Astrocyte (in vitro differentiated cells and primary cell): Measurements from ENCODE around the gene KCTD19. TPM values are rescaled to one million over a fixed set of nuclear protein-coding genes. Genes with fewer than 3 reads are reported as not detected.

Experiments
- DNase-seq: peaks from one replicate; pipeline ENCODE4 v3.0.0-alpha.2; 2010; ENCODE audit warnings: low read depth
- FAIRE-seq: peaks from 2 replicates; lab custom pipeline; 2011; peaks lifted over from hg19 to GRCh38; lab: Jason Lieb, UNC
- H2AFZ ChIP-seq: 2 replicates; pipeline ENCODE4 v1.6.0; 2012; ENCODE audit warnings: low read depth, low read length, inconsistent platforms
- H3K27ac ChIP-seq: 2 replicates; pipeline ENCODE4 v1.5.1; 2011; ENCODE audit warnings: low read depth, low read length, inconsistent platforms
- H3K27me3 ChIP-seq: 2 replicates; pipeline ENCODE4 v1.6.0; 2011; ENCODE audit warnings: low read length, inconsistent platforms; ENCODE audit not compliant: insufficient read depth
- H3K36me3 ChIP-seq: 2 replicates; pipeline ENCODE4 v1.5.1; 2011; ENCODE audit warnings: low read length, inconsistent platforms; ENCODE audit not compliant: insufficient read depth
- H3K4me1 ChIP-seq: 2 replicates; pipeline ENCODE4 v1.5.1; 2011; ENCODE audit warnings: low read length, inconsistent platforms; ENCODE audit not compliant: insufficient read depth
- H3K4me2 ChIP-seq: 2 replicates; pipeline ENCODE4 v1.6.0; 2012; ENCODE audit warnings: low read length, inconsistent platforms
- H3K4me3 ChIP-seq: 2 replicates; pipeline ENCODE4 v1.5.1; 2011; ENCODE audit warnings: low read depth, mild to moderate bottlenecking, low read length, inconsistent platforms; ENCODE audit not compliant: insufficient read depth
- H3K79me2 ChIP-seq: 2 replicates; pipeline ENCODE4 v1.6.0; 2012; ENCODE audit warnings: mild to moderate bottlenecking, low read length, inconsistent platforms; ENCODE audit not compliant: insufficient read depth
- H3K9ac ChIP-seq: 2 replicates; pipeline ENCODE4 v1.6.0; 2012; ENCODE audit warnings: mild to moderate bottlenecking, low read length, inconsistent platforms
- H3K9me3 ChIP-seq: 2 replicates; pipeline ENCODE4 v1.5.1; 2012; ENCODE audit warnings: low read depth, mild to moderate bottlenecking, low read length, inconsistent platforms; ENCODE audit not compliant: insufficient read depth
- H4K20me1 ChIP-seq: 2 replicates; pipeline ENCODE4 v1.6.0; 2012; ENCODE audit warnings: low read length, inconsistent platforms; ENCODE audit not compliant: insufficient read depth
- H3K27ac Mint-ChIP-seq: one replicate; pipeline ENCODE4 v1.8.0; 2021; ENCODE audit warnings: mild to moderate bottlenecking, mixed read lengths; ENCODE audit not compliant: unreplicated experiment
- H3K27me3 Mint-ChIP-seq: one replicate; pipeline ENCODE4 v1.8.0; 2021; ENCODE audit warnings: low read depth, mixed read lengths; ENCODE audit not compliant: unreplicated experiment
- H3K36me3 Mint-ChIP-seq: one replicate; pipeline ENCODE4 v1.8.0; 2021; ENCODE audit warnings: low read depth, mixed read lengths; ENCODE audit not compliant: unreplicated experiment
- H3K4me1 Mint-ChIP-seq: one replicate; pipeline ENCODE4 v1.8.0; 2021; ENCODE audit warnings: low read depth, mixed read lengths; ENCODE audit not compliant: unreplicated experiment
- H3K4me3 Mint-ChIP-seq: one replicate; pipeline ENCODE4 v1.8.0; 2021; ENCODE audit warnings: mild to moderate bottlenecking, moderate library complexity, mixed read lengths; ENCODE audit not compliant: unreplicated experiment
- H3K9me3 Mint-ChIP-seq: one replicate; pipeline ENCODE4 v1.8.0; 2021; ENCODE audit warnings: mild to moderate bottlenecking, mixed read lengths; ENCODE audit not compliant: unreplicated experiment
- EZH2 ChIP-seq: IDR thresholded peaks from 2 replicates; pipeline ENCODE4 v1.6.1; 2012; ENCODE audit warnings: mild to moderate bottlenecking, low read length, inconsistent platforms; ENCODE audit not compliant: insufficient read depth
- total RNA-seq: library from RNA; stranded (reverse); gene quantifications from 2 replicates; pipeline ENCODE4 v1.2.1, GENCODE V29; 2021
- TF ChIP-seq, protein P1 (sequence below): IDR thresholded peaks from 2 replicates; pipeline ENCODE4 v1.5.1; 2011; ENCODE audit warnings: low read depth, mild to moderate bottlenecking, inconsistent platforms, low read length, moderate library complexity; ENCODE audit not compliant: insufficient read depth

The KCTD19 gene
- total RNA-seq, 1 donor from 2014 or later: not detected

DNA sequence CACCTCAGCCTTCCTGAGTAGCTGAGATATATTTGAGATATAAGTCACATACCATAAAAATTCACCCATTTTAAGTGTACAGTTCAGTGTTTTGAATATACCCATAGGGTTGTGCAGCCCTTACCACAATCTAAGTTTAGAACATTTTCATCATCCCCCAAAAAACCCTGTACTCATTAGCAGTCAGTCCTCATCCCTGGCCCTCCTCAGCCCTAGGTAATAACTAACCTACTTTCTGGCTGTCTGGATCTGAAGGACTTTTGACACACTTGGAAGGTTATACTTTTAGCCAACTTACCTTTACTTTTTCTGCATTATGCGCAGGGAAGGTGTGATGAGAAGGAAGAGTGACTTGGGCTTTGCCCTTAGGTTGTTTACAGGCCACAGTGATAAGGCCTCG, 51.2 kb downstream of the KCTD19 start:
- no peaks in the 10 kb centered on the region for H3K36me3 ChIP-seq
- Mint-ChIP-seq H3K36me3 (no peaks in the 10 kb centered on the region), H3K27ac (no peak overlapping the region), H3K4me3 (no peak overlapping the region), H3K9me3 (no peaks in the 10 kb centered on the region), H3K27me3 (peaks cover 3% of the 10 kb centered on the region), H3K4me1 (peaks cover 16% of the 10 kb centered on the region)
- H3K4me3 ChIP-seq: no peak overlapping the region
- DNase-seq (no peak), FAIRE-seq (no peak)
- TF ChIP-seq, protein P1, sequence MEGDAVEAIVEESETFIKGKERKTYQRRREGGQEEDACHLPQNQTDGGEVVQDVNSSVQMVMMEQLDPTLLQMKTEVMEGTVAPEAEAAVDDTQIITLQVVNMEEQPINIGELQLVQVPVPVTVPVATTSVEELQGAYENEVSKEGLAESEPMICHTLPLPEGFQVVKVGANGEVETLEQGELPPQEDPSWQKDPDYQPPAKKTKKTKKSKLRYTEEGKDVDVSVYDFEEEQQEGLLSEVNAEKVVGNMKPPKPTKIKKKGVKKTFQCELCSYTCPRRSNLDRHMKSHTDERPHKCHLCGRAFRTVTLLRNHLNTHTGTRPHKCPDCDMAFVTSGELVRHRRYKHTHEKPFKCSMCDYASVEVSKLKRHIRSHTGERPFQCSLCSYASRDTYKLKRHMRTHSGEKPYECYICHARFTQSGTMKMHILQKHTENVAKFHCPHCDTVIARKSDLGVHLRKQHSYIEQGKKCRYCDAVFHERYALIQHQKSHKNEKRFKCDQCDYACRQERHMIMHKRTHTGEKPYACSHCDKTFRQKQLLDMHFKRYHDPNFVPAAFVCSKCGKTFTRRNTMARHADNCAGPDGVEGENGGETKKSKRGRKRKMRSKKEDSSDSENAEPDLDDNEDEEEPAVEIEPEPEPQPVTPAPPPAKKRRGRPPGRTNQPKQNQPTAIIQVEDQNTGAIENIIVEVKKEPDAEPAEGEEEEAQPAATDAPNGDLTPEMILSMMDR: no peak
- TF ChIP-seq EZH2: no peak
- H3K79me2 ChIP-seq: peaks cover 2% of the 10 kb centered on the region
- no peak overlapping the region for H2AFZ ChIP-seq
- no peak overlapping the region for H3K9ac ChIP-seq
- H3K4me2 ChIP-seq: no peak overlapping the region
- H3K27me3 ChIP-seq: no peaks in the 10 kb centered on the region
- H3K4me1 ChIP-seq: peaks cover 26% of the 10 kb centered on the region
- H4K20me1 ChIP-seq: no peaks in the 10 kb centered on the region
- no peak overlapping the region for H3K27ac ChIP-seq
- no peaks in the 10 kb centered on the region for H3K9me3 ChIP-seq

DNA sequence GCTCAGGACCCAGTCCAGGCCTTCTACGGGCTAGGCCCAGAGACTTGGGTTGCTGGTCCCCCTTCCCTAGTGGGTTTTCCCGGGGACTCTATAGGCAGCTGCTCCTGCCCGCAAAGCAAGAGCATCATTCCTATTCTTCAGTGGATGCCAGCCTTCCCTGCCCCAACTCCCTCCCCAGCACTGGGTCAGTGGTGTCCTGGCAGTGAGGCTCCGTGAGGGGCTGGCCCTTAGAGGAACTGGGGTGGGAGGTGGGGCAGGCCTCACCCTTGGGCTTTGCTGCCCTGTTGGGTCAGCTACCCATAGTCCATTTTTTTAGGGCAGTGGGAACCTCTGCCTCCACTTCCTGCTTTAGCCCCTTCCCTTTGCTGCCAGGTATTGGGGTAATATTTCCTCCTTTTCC, 55.1 kb downstream of the KCTD19 start:
- no peaks in the 10 kb centered on the region for H3K27me3 ChIP-seq
- no peak overlapping the region for H3K4me3 ChIP-seq
- H3K9ac ChIP-seq: no peak overlapping the region
- no peak overlapping the region for H3K27ac ChIP-seq
- peaks cover 2% of the 10 kb centered on the region for H3K27me3 Mint-ChIP-seq
- H3K36me3 ChIP-seq: no peaks in the 10 kb centered on the region
- H3K9me3 ChIP-seq: no peaks in the 10 kb centered on the region
- no peaks in the 10 kb centered on the region for H4K20me1 ChIP-seq
- no peak overlapping the region for H2AFZ ChIP-seq
- no peak for TF ChIP-seq EZH2
- TF ChIP-seq, protein P1: no peak
- peaks cover 13% of the 10 kb centered on the region for H3K4me1 Mint-ChIP-seq
- H3K27ac Mint-ChIP-seq: no peak overlapping the region
- no peaks in the 10 kb centered on the region for H3K9me3 Mint-ChIP-seq
- no peak for DNase-seq
- H3K4me1 ChIP-seq: peaks cover 25% of the 10 kb centered on the region
- H3K79me2 ChIP-seq: no peaks in the 10 kb centered on the region
- no peak overlapping the region for H3K4me2 ChIP-seq
- H3K4me3 Mint-ChIP-seq: no peak overlapping the region
- FAIRE-seq: no peak
- no peaks in the 10 kb centered on the region for H3K36me3 Mint-ChIP-seq

DNA sequence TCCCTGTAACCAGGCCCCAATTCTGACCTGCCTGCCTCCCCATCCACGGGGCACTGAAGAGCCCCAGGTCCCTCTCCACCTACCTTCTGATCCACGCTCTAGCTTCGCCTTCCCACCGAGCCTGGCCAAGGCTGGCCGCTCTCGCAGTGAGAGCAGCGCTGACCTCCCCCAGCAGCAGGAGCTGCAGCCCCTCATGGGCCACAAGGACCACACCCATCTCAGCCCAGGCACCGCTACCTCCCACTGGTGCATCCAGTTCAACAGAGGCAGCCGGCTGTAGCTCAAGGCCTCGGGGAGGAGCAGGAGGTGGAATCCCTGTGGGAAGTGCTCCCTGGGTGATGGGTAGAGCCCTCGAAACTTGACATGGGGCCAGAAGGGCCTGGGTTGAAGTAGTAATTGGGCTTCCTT, 55.6 kb downstream of the KCTD19 start:
- DNase-seq (no peak), FAIRE-seq (no peak)
- Histone ChIP-seq H3K79me2 (no peaks in the 10 kb centered on the region), H3K9me3 (no peaks in the 10 kb centered on the region), H3K4me3 (no peak overlapping the region), H3K36me3 (no peaks in the 10 kb centered on the region), H3K27me3 (no peaks in the 10 kb centered on the region), H3K4me2 (no peak overlapping the region), H3K4me1 (peaks cover 25% of the 10 kb centered on the region), H3K9ac (no peak overlapping the region), H4K20me1 (no peaks in the 10 kb centered on the region), H3K27ac (no peak overlapping the region), H2AFZ (no peak overlapping the region)
- TF ChIP-seq EZH2: no peak
- TF ChIP-seq, protein P1: no peak
- Mint-ChIP-seq H3K27ac (no peak overlapping the region), H3K36me3 (peaks cover 2% of the 10 kb centered on the region), H3K4me1 (peaks cover 11% of the 10 kb centered on the region), H3K27me3 (peaks cover 5% of the 10 kb centered on the region), H3K9me3 (no peaks in the 10 kb centered on the region), H3K4me3 (no peak overlapping the region)
